NCI-H446 treated with DMSO at 0.1 percent for 48 hours (cell line): ENCODE results near the gene NF2.
"Not testable (repeated sequence)": the region's sequence is repeated elsewhere in the genome, so short reads cannot be mapped to it uniquely, and the experiment has no call there.

Experiments
- DNase-seq: peaks from one replicate; lab custom pipeline; 2025; lab: John Stamatoyannopoulos, UW

The NF2 gene

DNA sequence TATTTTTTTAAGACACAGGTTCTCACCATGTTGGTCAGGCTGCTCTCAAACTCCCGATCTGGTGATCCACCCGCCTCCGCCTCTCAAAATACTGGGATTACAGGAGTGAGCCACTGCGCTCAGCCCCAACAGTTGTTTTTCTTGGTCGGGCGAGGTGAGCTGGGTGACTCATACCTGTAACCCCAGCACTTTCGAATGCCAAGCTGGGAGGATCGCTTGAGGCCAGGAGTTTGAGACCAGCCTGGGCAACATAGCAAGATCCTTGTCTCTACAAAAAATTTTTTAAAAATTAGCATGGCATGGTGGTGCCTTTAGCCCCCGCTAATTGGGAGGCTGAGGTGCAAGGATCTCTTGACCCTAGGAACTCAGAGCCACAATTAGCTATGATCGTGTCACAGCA, 7.0 kb upstream of the NF2 start:
- DNase-seq, result no peak

DNA sequence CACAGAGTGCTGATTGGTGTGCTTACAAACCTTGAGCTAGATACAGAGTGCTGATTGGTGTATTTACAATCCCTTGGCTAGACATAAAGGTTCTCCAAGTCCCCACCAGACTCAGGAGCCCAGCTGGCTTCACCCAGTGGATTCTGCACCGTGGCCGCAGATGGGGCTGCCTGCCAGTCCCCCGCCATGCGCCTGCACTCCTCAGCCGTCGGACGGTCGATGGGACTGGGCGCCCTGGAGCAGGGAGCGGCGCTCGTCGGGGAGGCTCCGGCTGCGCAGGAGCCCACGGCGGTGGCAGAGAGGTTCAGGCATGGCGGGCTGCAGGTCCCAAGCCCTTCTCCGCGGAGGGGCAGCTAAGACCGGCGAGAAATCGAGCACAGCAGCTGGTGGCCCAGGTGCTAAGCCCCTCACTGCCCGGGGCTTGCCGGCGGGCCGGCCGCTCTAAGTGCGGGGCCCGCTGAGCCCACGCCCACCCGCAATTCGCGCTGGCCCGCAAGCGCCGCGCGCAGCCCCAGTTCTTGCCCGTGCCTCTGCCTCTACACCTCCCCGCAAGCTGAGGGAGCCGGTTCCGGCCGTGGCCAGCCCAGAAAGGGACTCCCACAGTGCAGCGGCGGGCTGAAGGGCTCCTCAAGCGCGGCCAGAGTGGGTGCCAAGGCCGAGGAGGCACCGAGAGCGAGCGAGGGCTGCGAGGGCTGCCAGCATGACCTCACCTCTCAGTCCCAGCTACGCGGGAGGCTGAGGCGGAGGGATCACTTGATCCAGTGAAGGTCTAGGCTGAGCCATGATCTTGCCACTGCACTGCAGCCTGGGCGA, 5.4 kb upstream of the NF2 start:
- DNase-seq, result not testable (repeated sequence)

DNA sequence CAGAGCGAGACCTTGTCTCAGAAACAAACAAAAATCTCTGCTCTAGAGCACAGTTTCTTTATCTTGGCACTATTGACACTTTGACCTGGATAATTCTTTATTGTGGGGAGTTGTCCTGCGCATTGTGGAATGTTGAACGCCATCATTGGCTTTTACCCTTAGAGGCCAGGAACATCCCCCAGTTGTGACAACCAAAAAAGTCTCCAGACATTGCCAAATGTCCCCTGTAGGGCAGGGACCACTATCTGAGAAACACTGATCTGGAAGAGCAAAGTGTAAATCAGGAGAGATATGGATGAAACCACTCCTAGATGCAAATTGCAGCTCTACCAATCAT, 4.8 kb upstream of the NF2 start:
- no peak for DNase-seq

DNA sequence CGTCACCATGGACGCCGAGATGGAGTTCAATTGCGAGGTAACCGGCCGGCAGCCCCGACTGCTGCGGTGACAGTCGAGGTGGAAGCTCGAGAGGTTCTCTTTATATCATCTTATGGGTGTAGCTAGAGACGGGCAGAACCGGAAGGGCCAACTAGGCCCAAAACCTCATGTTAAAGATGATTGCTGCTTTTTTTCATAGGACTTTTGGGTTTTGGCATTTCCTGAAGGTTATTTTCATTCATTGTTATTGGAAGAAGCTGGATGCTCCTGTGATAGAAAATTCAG, 585 bp downstream of the NF2 start:
- no peak for DNase-seq

DNA sequence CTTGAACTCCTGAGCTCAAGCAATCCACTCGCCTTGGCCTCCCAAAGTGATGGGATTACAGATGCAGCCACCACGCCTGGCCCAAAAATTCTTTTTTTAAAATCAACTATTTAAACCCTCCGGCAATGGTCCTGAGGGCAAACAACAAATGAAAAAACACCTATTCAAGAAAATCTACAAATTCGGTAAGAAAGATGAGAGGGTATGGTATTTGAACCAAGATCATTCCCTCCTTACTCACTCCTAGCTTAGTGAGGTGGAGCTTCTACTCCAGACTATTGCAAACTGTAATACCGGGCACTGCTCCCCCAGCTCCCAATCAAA, 2.1 kb downstream of the NF2 start:
- no peak for DNase-seq

DNA sequence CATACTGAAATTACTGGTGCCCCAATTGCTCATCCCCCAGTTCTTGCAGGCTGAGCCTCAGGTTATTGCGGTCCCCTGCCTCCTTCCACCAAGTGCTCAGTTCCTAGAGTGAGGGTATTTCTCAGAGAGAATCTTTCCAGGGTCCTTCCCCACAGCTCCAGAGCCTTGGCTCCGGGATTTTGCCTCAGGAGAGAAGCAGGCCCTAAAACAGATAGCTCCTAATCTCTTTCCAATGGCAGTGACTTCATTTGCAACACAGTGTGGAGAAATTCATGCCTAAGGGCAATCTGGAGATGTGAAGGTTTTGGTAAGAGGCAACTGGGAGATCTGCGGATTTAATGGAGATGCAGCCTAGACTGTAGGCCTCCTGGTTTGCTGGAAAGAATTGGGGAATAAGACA, 2.9 kb downstream of the NF2 start:
- DNase-seq, result no peak

DNA sequence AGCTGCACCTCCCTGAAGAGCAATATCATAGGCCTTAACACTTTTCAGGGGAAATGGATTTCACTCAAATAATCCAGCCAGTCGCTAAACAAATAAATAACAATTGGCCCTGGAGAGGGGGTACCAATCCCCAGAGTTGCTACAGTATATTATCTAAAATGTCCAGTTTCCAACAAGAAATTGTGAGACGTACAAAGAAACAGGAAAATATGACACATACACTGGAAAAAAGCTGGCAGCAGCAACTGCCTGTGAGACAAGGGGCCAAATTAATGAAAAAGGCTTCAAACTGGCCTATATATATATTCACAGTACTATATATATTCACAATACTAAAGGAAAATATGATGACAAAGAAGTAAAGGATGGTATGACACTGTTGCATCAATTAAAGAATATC, 4.0 kb downstream of the NF2 start:
- no peak for DNase-seq

DNA sequence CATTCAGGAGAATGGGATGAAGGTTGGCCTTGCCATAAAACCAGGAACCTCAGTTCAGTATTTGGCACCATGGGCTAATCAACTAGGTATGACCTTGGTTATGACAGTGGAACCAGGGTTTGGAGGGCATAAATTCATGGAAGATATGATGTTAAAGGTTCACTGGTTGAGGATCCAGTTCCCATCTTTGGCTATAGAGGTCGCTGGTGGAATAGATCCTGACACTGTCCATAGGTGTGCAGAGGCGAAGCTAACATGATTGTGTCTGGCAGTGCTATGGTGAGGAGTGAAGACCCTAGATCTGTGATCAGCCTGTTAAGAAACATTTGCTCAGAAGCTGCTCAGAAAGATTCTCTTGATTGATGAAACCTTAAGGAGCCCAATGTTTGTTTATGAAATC, 5.7 kb downstream of the NF2 start:
- DNase-seq, result no peak

DNA sequence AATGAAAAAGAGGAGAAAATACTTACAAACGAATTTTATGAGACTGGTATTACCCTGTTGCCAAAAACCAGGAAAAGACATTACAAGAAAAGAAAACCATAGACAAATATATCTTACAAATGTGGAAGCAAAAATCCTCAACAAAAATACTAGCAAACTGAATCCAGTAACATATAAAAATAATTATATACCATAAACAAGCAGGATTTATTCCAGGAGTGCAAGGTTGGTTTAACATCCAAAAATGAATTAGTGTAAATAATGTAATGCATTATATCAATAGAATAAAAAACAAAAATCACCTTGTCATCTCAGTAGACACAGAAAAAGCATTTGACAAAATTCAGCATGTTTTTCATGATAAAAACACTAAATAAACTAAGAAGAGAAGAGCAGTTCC, 7.3 kb downstream of the NF2 start:
- no peak for DNase-seq

DNA sequence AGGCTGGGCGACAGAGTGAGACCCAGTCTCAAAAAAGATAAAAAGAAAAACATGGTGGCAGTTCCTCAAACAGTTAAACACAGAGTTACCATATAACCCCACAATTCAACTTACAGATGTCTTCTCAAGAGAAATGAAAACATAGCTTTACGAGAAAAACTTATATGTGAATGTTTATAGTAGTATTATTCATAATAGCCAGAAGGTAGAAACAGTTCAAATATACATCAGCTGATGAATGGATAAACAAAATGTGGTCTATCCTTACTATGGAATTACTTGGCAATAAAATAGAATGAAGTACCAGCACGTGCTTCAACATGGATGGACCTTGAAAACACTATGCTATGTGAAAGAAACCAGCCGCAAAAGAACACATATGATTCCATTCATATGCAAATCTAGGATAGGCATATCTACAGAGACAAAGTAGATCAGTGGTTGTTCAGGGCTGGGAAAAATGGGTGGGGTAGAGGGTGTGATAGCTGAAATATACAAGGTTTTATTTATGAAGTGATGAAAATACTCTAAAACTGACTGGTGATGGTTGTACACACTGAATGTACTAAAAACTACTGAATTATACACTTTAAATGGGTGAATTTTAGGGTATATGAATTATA, 12.4 kb downstream of the NF2 start:
- no peak for DNase-seq

DNA sequence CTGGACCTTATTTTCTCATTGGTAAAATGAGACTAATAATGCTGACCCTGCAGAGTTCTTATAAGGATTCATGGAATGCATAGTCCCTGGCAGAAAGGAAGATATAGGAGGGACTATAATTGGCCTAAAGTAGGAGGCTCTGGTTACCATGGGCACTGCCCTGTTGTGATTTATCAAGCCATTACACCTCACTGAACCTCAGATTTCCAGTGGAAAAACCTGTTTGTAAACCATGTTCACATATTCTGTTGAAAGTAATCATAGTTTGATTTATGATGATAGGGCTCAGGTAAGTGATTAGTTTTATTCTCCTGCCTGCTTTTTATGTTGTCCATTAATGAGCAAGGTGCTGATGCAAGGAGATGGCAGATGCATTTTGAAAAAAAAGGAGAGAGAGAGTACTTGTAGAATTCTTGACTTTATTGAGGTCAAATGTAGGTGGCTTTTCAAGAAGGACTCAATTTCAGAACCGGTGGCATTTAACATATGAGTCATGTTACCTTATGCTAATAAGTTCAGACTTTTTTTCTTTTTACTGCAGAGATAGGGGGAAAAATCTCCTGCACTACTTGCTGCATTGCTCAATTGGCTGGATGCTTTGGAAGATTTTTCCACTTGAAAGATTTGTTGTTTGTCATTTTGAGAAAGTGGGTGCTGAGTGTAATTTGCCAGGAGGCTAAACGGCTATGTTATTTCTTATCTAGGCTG, 14.6 kb downstream of the NF2 start:
- DNase-seq, result peak; percentile 18

DNA sequence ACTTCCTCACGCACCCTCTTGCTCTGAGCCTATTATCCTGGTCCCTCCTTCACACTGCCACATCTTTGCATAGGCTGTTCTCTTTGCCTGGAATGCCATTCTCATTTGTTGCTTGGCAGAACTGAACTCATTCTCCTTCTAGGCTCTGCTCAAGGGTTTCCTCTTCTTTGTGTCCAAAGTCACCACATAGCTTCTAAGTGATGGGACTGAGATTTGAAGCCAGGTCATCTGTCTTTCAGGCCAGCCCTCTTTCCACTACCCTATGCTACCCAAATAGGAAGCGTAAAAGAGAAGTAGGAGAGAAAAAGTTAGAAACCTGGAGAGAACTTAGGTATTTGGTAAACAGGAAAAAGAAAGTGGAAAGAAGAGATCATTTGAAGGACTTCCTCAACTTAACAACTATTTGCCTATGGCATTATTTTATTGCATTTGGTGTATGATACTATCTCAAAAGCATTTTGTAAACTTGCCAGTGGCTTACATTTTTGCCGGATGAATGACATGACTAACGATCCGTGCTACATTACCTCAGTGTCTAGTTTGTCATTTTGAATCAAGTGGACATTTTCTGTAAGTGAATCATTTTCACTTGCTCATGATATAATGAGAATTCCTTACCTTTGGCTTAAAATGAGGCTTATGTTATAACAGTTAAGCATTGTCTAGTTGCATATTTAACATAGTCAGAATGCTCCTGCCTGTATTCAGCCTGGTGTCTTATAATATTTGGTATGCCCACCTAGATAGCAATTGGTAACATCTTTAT, 18.5 kb downstream of the NF2 start:
- peak; percentile 92 for DNase-seq

DNA sequence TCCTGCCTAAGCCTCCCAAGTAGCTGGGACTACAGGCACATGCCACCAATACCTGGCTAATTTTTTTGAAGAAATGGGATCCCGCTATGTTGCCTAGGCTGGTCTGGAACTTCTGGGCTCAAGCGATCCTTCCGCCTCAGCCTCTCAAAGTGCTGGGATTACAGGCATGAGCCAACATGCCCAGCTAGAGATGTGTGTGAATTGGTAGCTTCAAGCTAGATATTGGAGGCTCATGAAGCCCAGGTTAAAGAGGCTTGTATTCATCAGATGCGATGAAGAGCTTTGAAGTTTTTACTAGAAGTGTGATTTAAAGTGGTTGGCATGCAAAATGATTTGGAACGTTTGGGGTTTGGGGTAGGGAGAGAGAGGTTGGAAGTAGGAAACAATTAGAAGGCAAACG, 19.6 kb downstream of the NF2 start:
- no peak for DNase-seq

DNA sequence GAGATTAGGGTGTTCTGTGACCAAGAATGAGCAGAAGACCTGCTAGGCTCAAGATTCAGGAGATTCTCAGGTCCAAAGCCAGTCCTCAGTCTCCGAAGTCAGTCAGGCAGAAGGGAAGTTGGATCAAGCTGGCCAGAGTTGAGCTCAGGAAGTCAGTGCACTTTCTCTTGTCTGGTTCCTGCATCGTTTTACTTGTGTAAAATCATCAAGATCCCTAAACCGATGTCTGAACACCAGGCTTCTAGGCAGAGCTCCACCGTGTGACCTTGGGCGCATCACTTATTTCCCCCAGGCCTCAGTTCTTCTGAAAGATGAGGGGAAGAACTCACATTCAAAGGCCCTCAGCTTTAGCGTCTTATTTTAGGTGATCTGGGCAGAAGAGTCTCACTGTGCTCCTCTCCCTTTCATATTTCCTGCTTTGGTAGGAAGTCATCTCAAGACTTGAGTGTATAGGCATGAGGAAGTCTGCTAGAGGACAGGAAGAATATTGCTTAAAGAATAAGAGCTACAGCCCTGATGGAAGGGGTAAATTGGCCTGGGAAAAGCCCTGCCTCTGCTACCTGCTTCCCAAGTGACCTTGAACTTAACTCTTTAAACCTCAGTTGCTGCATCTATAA, 20.2 kb downstream of the NF2 start:
- no peak for DNase-seq

DNA sequence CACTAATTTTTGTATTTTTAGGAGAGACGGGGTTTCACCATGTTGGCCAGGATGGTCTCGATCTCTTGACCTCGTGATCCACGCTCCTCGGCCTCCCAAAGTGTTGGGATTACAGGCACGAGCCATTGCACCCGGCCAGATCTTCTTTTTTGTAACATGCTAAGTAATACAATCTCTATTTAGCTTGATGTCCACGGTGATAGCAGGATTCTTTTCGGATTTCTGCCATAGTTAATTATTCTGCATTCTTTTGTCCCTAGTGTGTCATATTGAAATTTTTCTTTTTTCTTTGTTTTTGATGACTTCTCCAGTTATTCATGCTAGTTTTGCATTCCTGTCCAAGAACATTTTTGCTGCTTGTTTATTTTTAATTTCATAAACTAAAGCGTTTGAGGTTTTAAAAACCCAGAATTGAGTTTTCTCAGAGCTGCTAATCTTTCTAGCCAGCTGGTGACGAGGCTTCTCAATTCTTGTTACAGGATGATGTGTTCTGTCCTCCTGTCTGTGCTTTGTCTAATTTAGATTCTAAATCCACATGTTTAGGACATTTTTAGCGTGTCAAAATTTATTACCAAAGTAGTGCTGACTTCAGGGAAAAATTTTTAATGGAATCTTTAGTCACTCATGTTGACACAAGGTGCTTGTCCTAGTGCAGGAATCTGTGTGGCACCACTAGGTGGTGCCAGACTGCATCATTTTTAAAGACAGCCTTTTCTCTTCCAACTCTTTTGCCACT, 21.8 kb downstream of the NF2 start:
- DNase-seq, result peak; percentile 48

DNA sequence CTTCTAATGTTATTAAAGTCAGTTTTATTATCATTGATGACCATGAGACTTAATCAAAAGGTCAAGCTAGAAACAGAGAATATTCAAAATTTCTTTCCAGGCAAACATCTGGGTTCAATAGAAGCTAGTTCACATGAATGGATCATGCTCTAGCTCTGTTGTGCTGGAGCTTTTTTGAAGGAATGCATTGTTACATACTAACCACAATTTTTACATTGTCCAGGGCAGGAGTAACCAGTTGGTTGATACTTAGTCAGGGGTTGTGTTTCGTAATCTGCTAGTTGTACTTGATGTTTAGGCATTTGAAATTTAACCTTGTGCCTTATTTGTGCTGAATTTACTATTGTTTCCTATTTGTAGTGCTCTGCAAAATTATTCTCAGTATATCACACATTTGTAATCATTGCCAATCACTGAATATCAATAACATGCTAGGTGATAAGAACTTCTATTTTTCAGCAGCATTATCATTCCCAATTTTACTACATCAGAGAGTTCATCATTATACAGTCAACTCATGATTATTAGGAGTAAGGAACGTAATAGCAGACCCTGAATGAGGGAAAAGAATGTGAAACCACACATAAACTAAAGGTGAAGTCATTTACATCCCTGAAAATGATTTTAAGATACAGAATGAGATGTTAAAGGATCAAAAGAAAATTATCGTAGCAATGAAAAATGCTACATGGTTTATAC, 23.2 kb downstream of the NF2 start:
- DNase-seq, result no peak

DNA sequence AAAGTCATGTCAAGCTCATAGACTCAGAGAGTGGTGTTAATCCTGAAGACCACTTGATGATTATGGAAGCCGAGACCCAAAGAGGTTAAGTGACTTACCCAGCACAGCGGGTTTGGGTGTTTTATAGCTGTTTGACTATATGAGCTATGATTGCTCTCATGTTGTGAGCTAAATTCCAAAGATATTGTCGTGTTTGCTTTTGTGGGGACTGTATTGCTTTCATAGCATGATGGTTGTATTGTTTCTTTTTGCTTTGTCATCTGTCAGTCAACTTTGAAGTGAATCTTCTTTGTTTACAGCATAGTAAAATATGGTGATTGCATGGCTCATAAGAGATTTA, 23.7 kb downstream of the NF2 start:
- no peak for DNase-seq

DNA sequence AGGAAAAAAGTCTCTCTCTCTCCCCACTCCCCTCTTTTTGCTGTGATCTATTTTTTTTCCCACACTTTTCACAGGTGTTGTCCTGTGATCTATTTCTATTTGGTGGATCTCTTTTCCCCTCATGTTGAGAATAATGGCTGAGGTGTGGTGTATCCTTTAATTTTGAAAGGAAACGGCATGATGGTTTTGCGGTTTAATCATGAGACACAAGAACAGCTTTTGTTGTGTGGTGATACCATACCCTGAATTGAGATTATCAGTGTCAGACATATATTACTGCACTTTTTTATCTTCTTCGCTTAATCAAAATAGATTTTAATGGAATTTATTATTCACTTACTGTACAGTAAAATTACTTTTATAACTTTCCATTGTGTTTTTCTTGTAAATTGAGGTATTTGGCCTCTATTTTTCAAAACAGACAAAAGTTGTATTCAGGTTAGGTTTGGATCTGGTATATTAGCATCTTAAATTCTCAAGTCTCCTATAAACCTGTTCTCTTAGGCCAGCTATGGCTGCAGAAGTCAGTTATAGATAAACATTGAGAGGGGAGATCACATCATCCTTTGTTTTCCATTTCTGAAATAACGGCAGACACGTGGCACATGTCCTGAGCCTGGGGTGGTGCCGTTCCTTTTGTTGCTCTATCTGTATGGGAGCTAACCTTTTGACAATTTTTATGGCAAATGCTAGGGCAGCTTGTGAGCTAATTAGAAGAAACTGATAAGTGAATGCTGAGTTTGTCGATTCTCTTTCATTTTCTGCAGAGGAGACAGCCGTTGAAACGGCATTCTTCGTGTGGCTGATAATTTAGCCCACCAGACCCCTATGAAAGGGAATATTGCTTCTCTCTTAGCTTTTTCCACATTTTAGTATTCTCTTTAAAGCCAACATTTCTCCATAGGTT, 25.8 kb downstream of the NF2 start:
- no peak for DNase-seq

DNA sequence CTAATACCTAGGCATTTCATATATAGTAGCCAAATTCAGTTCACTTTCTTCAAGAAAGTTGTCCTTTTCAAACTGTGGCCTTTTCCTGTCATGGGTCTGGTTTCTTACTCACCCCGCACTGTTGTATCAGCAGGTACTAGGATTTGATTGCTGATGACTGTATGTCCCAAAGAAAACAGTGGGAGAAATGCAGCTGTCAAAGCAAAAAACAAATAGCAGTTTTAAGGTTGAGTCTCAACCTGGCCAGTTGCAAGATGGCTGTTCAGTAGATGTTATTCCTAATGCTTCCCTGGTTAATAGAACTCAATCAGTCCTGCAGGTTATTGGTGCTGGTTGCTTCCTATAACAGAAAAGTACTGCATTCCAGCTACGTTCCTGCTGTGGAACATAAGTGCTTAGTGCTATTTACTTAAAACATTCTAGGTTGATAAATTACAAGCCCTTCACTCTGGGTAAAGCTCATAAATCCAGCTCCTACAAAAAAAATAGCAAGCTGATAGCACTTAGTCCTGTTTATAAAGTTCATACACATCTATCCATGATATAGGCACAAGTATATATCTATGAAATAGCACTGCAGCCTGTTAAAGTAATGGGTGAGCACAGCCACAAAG, 26.6 kb downstream of the NF2 start:
- no peak for DNase-seq

DNA sequence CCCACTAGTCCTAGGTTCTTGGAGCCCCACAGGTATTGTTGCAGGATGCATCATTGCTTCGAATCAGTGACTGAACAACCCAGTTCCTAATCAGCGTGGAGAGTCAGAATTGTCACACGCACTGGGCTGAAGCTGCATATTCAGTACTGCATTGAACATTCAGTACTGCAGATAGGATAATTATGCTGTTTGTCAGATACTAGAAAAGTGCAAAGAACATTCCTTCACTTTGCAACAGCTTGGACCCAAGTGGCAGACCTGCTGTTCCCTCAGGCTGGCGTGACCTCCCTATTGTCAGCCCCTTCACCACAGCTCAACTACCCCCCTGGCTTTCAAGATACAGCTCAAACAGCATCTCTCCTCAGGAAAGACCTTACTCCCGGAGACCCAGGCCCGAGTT, 27.6 kb downstream of the NF2 start:
- DNase-seq, result no peak
